OCI-LY3 (cell line): ENCODE data around the gene PARVA.

Experiments
- H2AFZ ChIP-seq: fragments of 200-600, 300-600 bp; shearing (Covaris generic); 2 replicates; pipeline ENCODE4 v1.6.0; 2014; ENCODE audit warnings: antibody characterized with exemption, low read depth, low read length
- H3K27ac ChIP-seq: fragments of 200-600, 300-600 bp; sonication (generic); 2 replicates; pipeline ENCODE4 v1.5.1; 2014; ENCODE audit warnings: mild to moderate bottlenecking, low read length, moderate library complexity, mixed read lengths
- H3K27me3 ChIP-seq: fragments of 200-600, 300-600 bp; sonication (generic); 2 replicates; pipeline ENCODE4 v1.6.1; 2014; ENCODE audit warnings: low read depth, low read length, mixed read lengths
- H3K36me3 ChIP-seq: fragments of 200-600, 300-600 bp; sonication (generic); replicated peaks from 2 replicates; pipeline ENCODE3; 2014; ENCODE audit warnings: low read depth, low read length, mixed read lengths
- H3K4me1 ChIP-seq: fragments of 300-600, 200-600 bp; sonication (generic); 2 replicates; pipeline ENCODE4 v1.6.1; 2014; ENCODE audit warnings: low read length, mixed read lengths
- H3K4me2 ChIP-seq: fragments of 200-600, 300-600 bp; sonication (generic); 2 replicates; pipeline ENCODE4 v1.6.1; 2014; ENCODE audit warnings: low read length, mixed read lengths
- H3K4me3 ChIP-seq: fragments of 300-600, 200-600 bp; sonication (generic); 2 replicates; pipeline ENCODE4 v1.5.1; 2014; ENCODE audit warnings: antibody characterized with exemption, mild to moderate bottlenecking, low read length, moderate library complexity
- H3K79me2 ChIP-seq: fragments of 300-600, 200-600 bp; shearing (Covaris generic); 2 replicates; pipeline ENCODE4 v1.6.1; 2014; ENCODE audit warnings: mild to moderate bottlenecking, low read length, mixed read lengths
- H3K9ac ChIP-seq: fragments of 300-600, 200-600 bp; shearing (Covaris generic); 2 replicates; pipeline ENCODE4 v1.6.0; 2014; ENCODE audit warnings: mild to moderate bottlenecking, low read length, moderate library complexity
- H3K9me3 ChIP-seq: fragments of 200-600, 300-600 bp; shearing (Covaris generic); 2 replicates; pipeline ENCODE4 v1.6.1; 2014; ENCODE audit warnings: low read length, mixed read lengths; ENCODE audit not compliant: insufficient read depth
- H4K20me1 ChIP-seq: fragments of 200-600, 300-600 bp; sonication (generic); 2 replicates; pipeline ENCODE4 v1.6.1; 2016; ENCODE audit warnings: low read length, mixed read lengths; ENCODE audit not compliant: insufficient read depth
- CTCF ChIP-seq: fragments of 200-600, 300-600 bp; sonication (generic); IDR thresholded peaks from 2 replicates; pipeline ENCODE4 v1.5.1; 2014; ENCODE audit warnings: antibody characterized with exemption, low read length, low read depth
- EZH2phosphoT487 ChIP-seq: fragments of 200-600 bp; shearing (Covaris generic); IDR thresholded peaks from 2 replicates; pipeline ENCODE4 v1.6.1; 2018; ENCODE audit warnings: antibody characterized with exemption, mixed run types, low read depth

The PARVA gene

GRCh38 chr11:12461516-12461915 lies 84.1 kb downstream of the PARVA start:
- H3K79me2 ChIP-seq, result no peaks in the 10 kb centered on the region
- no peaks in the 10 kb centered on the region for H3K36me3 ChIP-seq
- H3K9me3 ChIP-seq, result no peaks in the 10 kb centered on the region
- H3K27ac ChIP-seq, result no peak overlapping the region
- no peak overlapping the region for H2AFZ ChIP-seq
- H3K4me2 ChIP-seq, result no peak overlapping the region
- no peak overlapping the region for H3K9ac ChIP-seq
- H3K4me1 ChIP-seq, result no peaks in the 10 kb centered on the region
- H3K4me3 ChIP-seq, result no peak overlapping the region
- no peaks in the 10 kb centered on the region for H4K20me1 ChIP-seq
- TF ChIP-seq EZH2phosphoT487 (no peak), CTCF (no peak)
- H3K27me3 ChIP-seq, result peaks cover 5% of the 10 kb centered on the region; the same call in 1 of the 2 replicates

- no peak overlapping the region for H3K9ac ChIP-seq
- H2AFZ ChIP-seq, result no peak overlapping the region
- no peaks in the 10 kb centered on the region for H3K4me1 ChIP-seq
- H3K27ac ChIP-seq, result no peak overlapping the region
- H3K27me3 ChIP-seq, result peaks cover 5% of the 10 kb centered on the region; the same call in 1 of the 2 replicates
- TF ChIP-seq EZH2phosphoT487 (no peak), CTCF (no peak)
- H4K20me1 ChIP-seq, result no peaks in the 10 kb centered on the region
- H3K9me3 ChIP-seq, result no peaks in the 10 kb centered on the region
- H3K36me3 ChIP-seq, result no peaks in the 10 kb centered on the region
- H3K79me2 ChIP-seq, result no peaks in the 10 kb centered on the region
- no peak overlapping the region for H3K4me3 ChIP-seq
- H3K4me2 ChIP-seq, result no peak overlapping the region
Measured at GRCh38 chr11:12464303-12464702, 86.9 kb downstream of the PARVA start.

- H3K4me1 ChIP-seq, result no peaks in the 10 kb centered on the region
- no peak for TF ChIP-seq EZH2phosphoT487
- no peak for TF ChIP-seq CTCF
- H3K9me3 ChIP-seq, result no peaks in the 10 kb centered on the region
- H3K27ac ChIP-seq, result no peak overlapping the region
- H3K79me2 ChIP-seq, result no peaks in the 10 kb centered on the region
- no peak overlapping the region for H2AFZ ChIP-seq
- H3K27me3 ChIP-seq, result peaks cover 5% of the 10 kb centered on the region; the same call in 1 of the 2 replicates
- no peaks in the 10 kb centered on the region for H4K20me1 ChIP-seq
- no peak overlapping the region for H3K4me3 ChIP-seq
- no peak overlapping the region for H3K4me2 ChIP-seq
- no peaks in the 10 kb centered on the region for H3K36me3 ChIP-seq
- H3K9ac ChIP-seq, result no peak overlapping the region
Measured at GRCh38 chr11:12465332-12465731, 88.0 kb downstream of the PARVA start.

GRCh38 chr11:12467610-12468009 lies 90.2 kb downstream of the PARVA start:
- no peaks in the 10 kb centered on the region for H3K4me1 ChIP-seq
- no peaks in the 10 kb centered on the region for H4K20me1 ChIP-seq
- H3K9ac ChIP-seq, result no peak overlapping the region
- H2AFZ ChIP-seq, result no peak overlapping the region
- no peak overlapping the region for H3K27ac ChIP-seq
- H3K27me3 ChIP-seq, result peaks cover 6% of the 10 kb centered on the region
- no peak overlapping the region for H3K4me2 ChIP-seq
- no peak overlapping the region for H3K4me3 ChIP-seq
- no peaks in the 10 kb centered on the region for H3K79me2 ChIP-seq
- no peaks in the 10 kb centered on the region for H3K9me3 ChIP-seq
- TF ChIP-seq EZH2phosphoT487 (no peak), CTCF (no peak)
- H3K36me3 ChIP-seq, result no peaks in the 10 kb centered on the region
